BLaER1 treated with 17β-estradiol and CSF1 and Interleukin-3, amounts not matched to agents 10 nM and 100 nM (cell line): ENCODE results near the gene SESN3.

ENCODE experiments used
- H3K27ac ChIP-seq, 11 experiments: shearing (Covaris generic); formaldehyde crosslinking; 2 replicates each; pipeline ENCODE4 v1.8.1; 2022
- H3K27me3 ChIP-seq, 11 experiments: shearing (Covaris generic); formaldehyde crosslinking; 2 replicates each; pipeline ENCODE4 v1.8.1; 2022
- H3K36me3 ChIP-seq, 11 experiments: shearing (Covaris generic); formaldehyde crosslinking; 2 replicates each; pipeline ENCODE4 v1.8.1; 2022
- H3K4me1 ChIP-seq, 10 experiments: shearing (Covaris generic); formaldehyde crosslinking; 2 replicates each; pipeline ENCODE4 v1.8.1; 2022
- H3K4me2 ChIP-seq, 11 experiments: shearing (Covaris generic); formaldehyde crosslinking; 2 replicates each; pipeline ENCODE4 v1.8.1; 2022
- H3K4me3 ChIP-seq, 10 experiments: shearing (Covaris generic); formaldehyde crosslinking; 2 replicates each; pipeline ENCODE4 v1.8.1; 2022
- H3K9ac ChIP-seq, 11 experiments: shearing (Covaris generic); formaldehyde crosslinking; 2 replicates each; pipeline ENCODE4 v1.8.1; 2022
- H3K9me3 ChIP-seq, 11 experiments: shearing (Covaris generic); formaldehyde crosslinking; replicated peaks in 1 of 11; 2 replicates each; pipeline ENCODE4 v1.8.1; 2022
- H4K20me1 ChIP-seq, 11 experiments: shearing (Covaris generic); formaldehyde crosslinking; 2 replicates each; pipeline ENCODE4 v1.8.1; 2022
- Cebpa-rat ChIP-seq, 11 experiments: shearing (Covaris generic); IDR thresholded peaks; 2 replicates each; pipeline ENCODE4 v1.8.1; 2022

SESN3 gene

GRCh38 chr11:95166781-95167180 lies 64.2 kb downstream of the SESN3 start:
- Histone ChIP-seq H3K9me3 (no peaks in the 10 kb centered on the region; a peak in 1 of 22 replicates), H3K9ac (no peak overlapping the region), H3K36me3 (peaks cover 0 to 4% (median 0%) of the 10 kb centered on the region in 11 experiments; a peak in 1 of 22 replicates), H3K4me1 (no peaks in the 10 kb centered on the region), H3K4me3 (no peak overlapping the region), H4K20me1 (no peaks in the 10 kb centered on the region), H3K27ac (no peak overlapping the region), H3K27me3 (no peaks in the 10 kb centered on the region), H3K4me2 (no peak overlapping the region)
- TF ChIP-seq Cebpa-rat (IDR thresholded peaks at IDR 0.05), result no peak

GRCh38 chr11:95165638-95166037 lies 65.4 kb downstream of the SESN3 start:
- H3K9ac ChIP-seq, result no peak overlapping the region

GRCh38 chr11:95163106-95163505 lies 67.9 kb downstream of the SESN3 start:
- no peaks in the 10 kb centered on the region; a peak in 1 of 22 replicates for H3K9me3 ChIP-seq
- H3K9ac ChIP-seq, result no peak overlapping the region
- H3K27me3 ChIP-seq, result no peaks in the 10 kb centered on the region
- TF ChIP-seq Cebpa-rat (IDR thresholded peaks at IDR 0.05), result no peak
- no peak overlapping the region for H3K27ac ChIP-seq
- H3K4me1 ChIP-seq, result no peaks in the 10 kb centered on the region
- H3K4me3 ChIP-seq, result no peak overlapping the region
- H4K20me1 ChIP-seq, result no peaks in the 10 kb centered on the region
- H3K4me2 ChIP-seq, result no peak overlapping the region
- H3K36me3 ChIP-seq, result no peaks in the 10 kb centered on the region

More at GRCh38 chr11:95165638-95166037, 65.4 kb downstream of the SESN3 start:
- no peaks in the 10 kb centered on the region for H3K27me3 ChIP-seq
- no peaks in the 10 kb centered on the region for H3K4me1 ChIP-seq
- H4K20me1 ChIP-seq, result no peaks in the 10 kb centered on the region
- no peak overlapping the region for H3K4me2 ChIP-seq
- TF ChIP-seq Cebpa-rat (IDR thresholded peaks at IDR 0.05), result no peak
- H3K9me3 ChIP-seq, result no peaks in the 10 kb centered on the region; a peak in 1 of 22 replicates
- H3K36me3 ChIP-seq, result peaks cover 0 to 4% (median 0%) of the 10 kb centered on the region in 11 experiments; a peak in 1 of 22 replicates
- H3K27ac ChIP-seq, result no peak overlapping the region
- H3K4me3 ChIP-seq, result no peak overlapping the region

GRCh38 chr11:95161248-95161647 lies 69.8 kb downstream of the SESN3 start:
- H3K9me3 ChIP-seq, result no peaks in the 10 kb centered on the region; a peak in 1 of 22 replicates
- no peak overlapping the region for H3K4me2 ChIP-seq
- H3K36me3 ChIP-seq, result no peaks in the 10 kb centered on the region
- no peaks in the 10 kb centered on the region for H4K20me1 ChIP-seq
- H3K9ac ChIP-seq, result no peak overlapping the region
- no peaks in the 10 kb centered on the region for H3K27me3 ChIP-seq
- no peaks in the 10 kb centered on the region for H3K4me1 ChIP-seq
- no peak overlapping the region for H3K4me3 ChIP-seq
- no peak for TF ChIP-seq Cebpa-rat (IDR thresholded peaks at IDR 0.05)
- H3K27ac ChIP-seq, result no peak overlapping the region

GRCh38 chr11:95157824-95158223 lies 73.2 kb downstream of the SESN3 start:
- no peak overlapping the region for H3K4me3 ChIP-seq
- H3K27ac ChIP-seq, result no peak overlapping the region
- H3K9ac ChIP-seq, result no peak overlapping the region
- no peaks in the 10 kb centered on the region for H3K36me3 ChIP-seq
- no peaks in the 10 kb centered on the region for H4K20me1 ChIP-seq
- H3K9me3 ChIP-seq, result no peaks in the 10 kb centered on the region; a peak in 1 of 22 replicates
- no peak overlapping the region for H3K4me2 ChIP-seq
- TF ChIP-seq Cebpa-rat (IDR thresholded peaks at IDR 0.05), result no peak
- H3K27me3 ChIP-seq, result no peaks in the 10 kb centered on the region
- peaks cover 13 to 17% (median 15%) of the 10 kb centered on the region in 10 experiments for H3K4me1 ChIP-seq

GRCh38 chr11:95156916-95157541 lies 74.0 kb downstream of the SESN3 start:
- no peak overlapping the region for H3K27ac ChIP-seq
- no peak overlapping the region for H3K4me2 ChIP-seq

GRCh38 chr11:95156133-95156721 lies 74.8 kb downstream of the SESN3 start:
- H3K4me3 ChIP-seq, result no peak overlapping the region
- H3K27ac ChIP-seq, result no peak overlapping the region
- no peaks in the 10 kb centered on the region for H3K27me3 ChIP-seq
- no peaks in the 10 kb centered on the region for H3K9me3 ChIP-seq
- H3K36me3 ChIP-seq, result no peaks in the 10 kb centered on the region
- no peak overlapping the region for H3K4me2 ChIP-seq
- H3K9ac ChIP-seq, result no peak overlapping the region
- peaks cover 18 to 30% (median 28%) of the 10 kb centered on the region in 10 experiments for H3K4me1 ChIP-seq
- H4K20me1 ChIP-seq, result no peaks in the 10 kb centered on the region
- TF ChIP-seq Cebpa-rat (IDR thresholded peaks at IDR 0.05), result no peak

More at GRCh38 chr11:95156916-95157541, 74.0 kb downstream of the SESN3 start:
- Histone ChIP-seq H3K27me3 (no peaks in the 10 kb centered on the region), H3K36me3 (no peaks in the 10 kb centered on the region), H3K4me1 (peaks cover 15 to 25% (median 23%) of the 10 kb centered on the region in 10 experiments), H4K20me1 (no peaks in the 10 kb centered on the region), H3K4me3 (no peak overlapping the region), H3K9me3 (no peaks in the 10 kb centered on the region), H3K9ac (no peak overlapping the region)
- no peak for TF ChIP-seq Cebpa-rat (IDR thresholded peaks at IDR 0.05)

- Histone ChIP-seq H3K27me3 (peaks cover 0 to 7% (median 4%) of the 10 kb centered on the region in 11 experiments; a peak in 8 of 22 replicates), H3K4me2 (no peak overlapping the region), H3K36me3 (no peaks in the 10 kb centered on the region), H3K27ac (no peak overlapping the region), H3K9me3 (no peaks in the 10 kb centered on the region), H3K4me3 (no peak overlapping the region), H3K9ac (no peak overlapping the region), H4K20me1 (no peaks in the 10 kb centered on the region), H3K4me1 (peaks cover 21 to 38% (median 32%) of the 10 kb centered on the region in 10 experiments)
- TF ChIP-seq Cebpa-rat (IDR thresholded peaks at IDR 0.05), result no peak
Observed at GRCh38 chr11:95155385-95155784, 75.6 kb downstream of the SESN3 start.

GRCh38 chr11:95154514-95154913 lies 76.5 kb downstream of the SESN3 start:
- Histone ChIP-seq H3K27me3 (peaks cover 4 to 15% (median 7%) of the 10 kb centered on the region in 11 experiments; a peak in 11 of 22 replicates), H3K27ac (no peak overlapping the region), H3K36me3 (no peaks in the 10 kb centered on the region), H3K9ac (peak overlapping the region in 1 of 11 experiments; percentile 53; a peak in 1 of 22 replicates), H4K20me1 (no peaks in the 10 kb centered on the region), H3K4me1 (peaks cover 28 to 47% (median 41%) of the 10 kb centered on the region in 10 experiments), H3K4me3 (no peak overlapping the region), H3K9me3 (no peaks in the 10 kb centered on the region), H3K4me2 (peak overlapping the region in 6 of 11 experiments; percentile 67 to 98 (median 88); a peak in 9 of 22 replicates)
- TF ChIP-seq Cebpa-rat (IDR thresholded peaks at IDR 0.05), result no peak
